Cardiac septum (tissue), 1 donor: ENCODE measurements around the gene ATP2B3. TPM values are rescaled to one million over a fixed set of nuclear protein-coding genes. Genes with fewer than 3 reads are reported as not detected.

Source experiments
- DNase-seq: peaks from one replicate; pipeline ENCODE4 v3.0.0-alpha.2; 2020; ENCODE audit warnings: low spot score
- intact Hi-C: fragments of 100-400 bp; cut with DNase I; formaldehyde crosslinking; loops from one replicate; pipeline ENCODE4 v1.14.0; 2022
- total RNA-seq: library from RNA; stranded (reverse); fragmentation: NEBNext Ultra II Directional; extraction: Animal tissue kit (Norgen Biotek cat#: 25700); gene quantifications from one replicate; pipeline ENCODE4 v1.2.1, GENCODE V29; 2021
- donor health status: DM: no; HTN: no; CAD: no.

The ATP2B3 gene
- total RNA-seq, 1 donor from 2014 or later: 0.16 TPM

- intact Hi-C loops: no loop called here
- no peak for DNase-seq
Measured at GRCh38 chrX:153486171-153486570, 31.3 kb upstream of the ATP2B3 start.

- intact Hi-C loops: no loop called here
- DNase-seq: no peak
Measured at GRCh38 chrX:153487590-153488071, 29.8 kb upstream of the ATP2B3 start.

- intact Hi-C loops: no loop called here
- no peak for DNase-seq
Measured at GRCh38 chrX:153488231-153488914, 29.1 kb upstream of the ATP2B3 start.

- no peak for DNase-seq
- intact Hi-C loops: no loop called here
Measured at GRCh38 chrX:153490217-153490930, 27.1 kb upstream of the ATP2B3 start.

GRCh38 chrX:153491351-153491914, 26.0 kb upstream of the ATP2B3 start:
- no peak for DNase-seq
- intact Hi-C loops: no loop called here

GRCh38 chrX:153491918-153492317, 25.5 kb upstream of the ATP2B3 start:
- intact Hi-C loops: no loop called here
- no peak for DNase-seq

- intact Hi-C loops: no loop called here
- DNase-seq: no peak
Measured at GRCh38 chrX:153492543-153492942, 24.9 kb upstream of the ATP2B3 start.

- intact Hi-C loops: no loop called here
- no peak for DNase-seq
Measured at GRCh38 chrX:153493085-153493484, 24.4 kb upstream of the ATP2B3 start.

- intact Hi-C loops: loop anchor here (2.0 kb wide), 1 partner anchor 17 kb away; no protein-coding TSS in a partner anchor
- DNase-seq: no peak
Measured at GRCh38 chrX:153494061-153494460, 23.4 kb upstream of the ATP2B3 start.

GRCh38 chrX:153494541-153495361, 22.7 kb upstream of the ATP2B3 start, which contains the start of gene BGN:
TSS of gene BGN (plus strand) at chrX:153494980. CDS start at chrX:153504632, 9,652 bp downstream.
- intact Hi-C loops: loop anchor here (2.0 kb wide), 1 partner anchor 18 kb away; no protein-coding TSS in a partner anchor

GRCh38 chrX:153495362-153495751, 22.1 kb upstream of the ATP2B3 start:
- no peak for DNase-seq
- intact Hi-C loops: loop anchor here (2.0 kb wide), 1 partner anchor 19 kb away; no protein-coding TSS in a partner anchor

More at GRCh38 chrX:153494541-153495361, 22.7 kb upstream of the ATP2B3 start, which contains the start of gene BGN:
- no peak for DNase-seq

- intact Hi-C loops: loop anchor here (2.0 kb wide), 1 partner anchor 19 kb away; no protein-coding TSS in a partner anchor
Measured at GRCh38 chrX:153495903-153496589, 21.4 kb upstream of the ATP2B3 start.

GRCh38 chrX:153496590-153496959, 20.9 kb upstream of the ATP2B3 start:
- DNase-seq: no peak
- intact Hi-C loops: no loop called here

More at GRCh38 chrX:153495903-153496589, 21.4 kb upstream of the ATP2B3 start:
- DNase-seq: no peak

GRCh38 chrX:153498453-153498852, 19.0 kb upstream of the ATP2B3 start:
- DNase-seq: no peak
- intact Hi-C loops: no loop called here

GRCh38 chrX:153499341-153499740, 18.1 kb upstream of the ATP2B3 start:
- DNase-seq: no peak
- intact Hi-C loops: no loop called here

GRCh38 chrX:153499876-153500275, 17.6 kb upstream of the ATP2B3 start:
- intact Hi-C loops: no loop called here
- DNase-seq: no peak

GRCh38 chrX:153500676-153501280, 16.7 kb upstream of the ATP2B3 start:
- no peak for DNase-seq
- intact Hi-C loops: no loop called here

GRCh38 chrX:153501530-153501929, 15.9 kb upstream of the ATP2B3 start:
- intact Hi-C loops: no loop called here
- no peak for DNase-seq

GRCh38 chrX:153502131-153502530, 15.3 kb upstream of the ATP2B3 start:
- DNase-seq: no peak
- intact Hi-C loops: no loop called here
